ENCODE measurements around the gene FMNL2. TPM values are rescaled to one million over a fixed set of nuclear protein-coding genes. Genes with fewer than 3 reads are reported as not detected.

Gene FMNL2
- total RNA-seq, 1 donor from 2014 or later = 15.7 TPM

DNA sequence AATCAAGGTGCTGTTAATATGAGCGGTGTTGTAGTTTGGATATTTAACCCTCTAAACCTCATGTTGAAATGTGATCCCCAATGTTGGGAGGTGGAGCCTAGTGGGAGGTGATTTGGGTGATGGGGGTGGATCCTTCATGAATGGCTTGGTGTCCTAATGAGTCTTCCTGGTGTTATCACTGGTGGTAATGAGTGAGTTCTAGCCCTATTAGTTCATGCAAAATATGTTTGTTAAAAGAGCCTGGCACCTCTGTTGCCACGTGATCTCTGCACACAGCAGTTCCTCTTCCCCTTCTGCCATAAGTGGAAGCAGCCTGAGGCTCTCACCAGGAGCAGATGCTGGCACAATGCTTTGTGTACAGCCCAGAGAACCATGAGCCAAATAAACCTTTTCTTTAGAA, 158.4 kb downstream of the FMNL2 start:
- H3K36me3 ChIP-seq (ENCODE audit: control insufficient read depth in 3 of 3, insufficient read depth in 3 of 3, low read length in 3 of 3) = no peaks in the 10 kb centered on the region
- no peak overlapping the region for H3K9ac ChIP-seq (ENCODE audit: low read depth in 1 of 3, low read length in 3 of 3)
- no peaks in the 10 kb centered on the region for H3K9me3 ChIP-seq (ENCODE audit: control insufficient read depth in 3 of 3, low read length in 3 of 3)
- peak overlapping the region; percentile 5 for H3K27ac ChIP-seq (ENCODE audit: low read depth, low read length)
- peaks cover 26 to 33% (median 31%) of the 10 kb centered on the region in 3 donors for H3K4me1 ChIP-seq (ENCODE audit: control insufficient read depth in 3 of 3, insufficient read depth in 3 of 3, low read length in 3 of 3)
- no peaks in the 10 kb centered on the region for H3K27me3 ChIP-seq (ENCODE audit: control insufficient read depth in 3 of 3, insufficient read depth in 3 of 3, low read length in 3 of 3)
- H3K4me3 ChIP-seq (ENCODE audit: low read length in 3 of 3) = no peak overlapping the region

DNA sequence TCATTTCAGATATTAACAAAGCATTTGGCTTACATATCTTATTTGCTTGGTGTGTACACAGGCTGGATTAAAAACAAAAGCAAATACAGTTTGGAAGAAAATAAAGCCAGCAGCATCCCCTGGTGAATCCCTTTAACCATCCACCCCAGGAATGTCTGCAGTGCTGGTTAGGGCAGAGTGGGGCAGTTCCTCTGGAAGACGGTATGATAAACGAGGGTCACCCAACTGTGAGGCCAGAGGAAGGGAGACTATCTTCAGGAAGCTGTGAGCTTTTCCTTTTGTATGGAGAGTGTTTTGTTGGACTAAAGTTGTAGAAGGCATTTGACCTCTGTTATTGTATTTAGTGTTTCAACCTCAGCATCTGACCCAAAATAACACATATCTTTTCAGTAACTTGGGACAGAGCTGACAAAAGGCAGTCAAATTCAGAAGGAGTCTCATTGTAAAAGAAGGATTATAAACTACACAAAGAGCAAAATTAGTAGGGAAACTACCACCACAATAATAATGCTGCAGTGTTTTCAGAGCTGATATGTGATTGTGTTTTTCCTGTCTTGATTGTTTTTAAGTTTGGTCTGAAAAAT, 159.1 kb downstream of the FMNL2 start:
- Histone ChIP-seq H3K4me3 (ENCODE audit: low read length in 3 of 3) (no peak overlapping the region), H3K27me3 (ENCODE audit: control insufficient read depth in 3 of 3, insufficient read depth in 3 of 3, low read length in 3 of 3) (no peaks in the 10 kb centered on the region), H3K27ac (ENCODE audit: low read depth, low read length) (peak overlapping the region; percentile 5), H3K9me3 (ENCODE audit: control insufficient read depth in 3 of 3, low read length in 3 of 3) (no peaks in the 10 kb centered on the region), H3K4me1 (ENCODE audit: control insufficient read depth in 3 of 3, insufficient read depth in 3 of 3, low read length in 3 of 3) (peaks cover 30 to 33% (median 31%) of the 10 kb centered on the region in 3 donors), H3K36me3 (ENCODE audit: control insufficient read depth in 3 of 3, insufficient read depth in 3 of 3, low read length in 3 of 3) (no peaks in the 10 kb centered on the region), H3K9ac (ENCODE audit: low read depth in 1 of 3, low read length in 3 of 3) (peak overlapping the region in 1 of 3 donors; percentile 43)

DNA sequence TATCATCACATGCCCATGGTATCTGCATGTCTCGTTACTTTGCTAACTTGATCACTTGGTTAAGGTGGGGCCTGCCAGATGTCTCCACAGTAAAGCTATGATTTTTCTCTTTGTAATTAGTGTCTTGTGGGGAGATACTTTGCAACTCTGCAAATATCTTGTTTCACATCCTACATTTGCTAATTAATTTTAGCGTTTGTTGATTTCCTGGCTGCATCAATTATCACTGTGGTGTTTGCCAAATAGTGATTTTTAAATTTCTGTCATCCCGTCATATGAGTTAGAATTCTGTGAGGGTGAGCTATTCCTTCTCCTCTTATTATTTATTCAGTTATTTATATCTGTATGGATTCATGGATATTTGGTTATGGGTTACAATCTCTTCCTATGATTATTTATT, 161.4 kb downstream of the FMNL2 start:
- Histone ChIP-seq H3K27me3 (ENCODE audit: control insufficient read depth in 3 of 3, insufficient read depth in 3 of 3, low read length in 3 of 3) (no peaks in the 10 kb centered on the region), H3K27ac (ENCODE audit: low read depth, low read length) (no peak overlapping the region), H3K9me3 (ENCODE audit: control insufficient read depth in 3 of 3, low read length in 3 of 3) (no peaks in the 10 kb centered on the region), H3K36me3 (ENCODE audit: control insufficient read depth in 3 of 3, insufficient read depth in 3 of 3, low read length in 3 of 3) (no peaks in the 10 kb centered on the region), H3K9ac (ENCODE audit: low read depth in 1 of 3, low read length in 3 of 3) (no peak overlapping the region), H3K4me3 (ENCODE audit: low read length in 3 of 3) (no peak overlapping the region), H3K4me1 (ENCODE audit: control insufficient read depth in 3 of 3, insufficient read depth in 3 of 3, low read length in 3 of 3) (peaks cover 23 to 27% (median 26%) of the 10 kb centered on the region in 3 donors)

DNA sequence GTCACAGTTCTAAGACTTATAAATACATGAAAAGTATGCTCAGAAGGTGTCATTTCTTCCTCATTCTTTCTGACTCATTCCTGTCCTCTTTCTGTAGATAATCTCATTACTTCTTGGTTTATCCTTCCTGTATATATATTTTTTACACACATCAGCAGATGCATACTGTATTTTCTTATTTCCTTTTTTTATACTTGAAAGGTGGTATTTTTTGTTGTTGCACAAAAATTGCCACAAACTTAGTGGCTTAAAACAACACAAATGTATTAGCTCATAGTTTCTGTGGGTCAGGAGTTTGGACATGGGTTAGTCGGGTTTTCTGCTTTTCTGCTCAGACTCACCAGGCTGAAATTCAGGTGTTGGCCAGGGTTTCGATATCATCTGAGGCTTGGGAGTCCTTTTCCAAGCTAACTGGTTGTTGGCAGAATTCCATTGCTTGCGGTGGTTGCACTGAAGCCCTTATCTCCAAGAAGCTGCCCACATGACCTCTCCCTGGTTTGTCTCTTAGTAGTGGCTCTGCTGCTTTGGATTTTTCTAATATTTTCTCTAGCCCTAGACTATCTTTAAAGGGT, 162.6 kb downstream of the FMNL2 start:
- H3K9ac ChIP-seq (ENCODE audit: low read depth in 1 of 3, low read length in 3 of 3) = peak overlapping the region in 1 of 3 donors; percentile 34
- H3K27ac ChIP-seq (ENCODE audit: low read depth, low read length) = peak overlapping the region; percentile 52
- peaks cover 22 to 26% (median 25%) of the 10 kb centered on the region in 3 donors for H3K4me1 ChIP-seq (ENCODE audit: control insufficient read depth in 3 of 3, insufficient read depth in 3 of 3, low read length in 3 of 3)
- peak overlapping the region in 2 of 3 donors; percentile 16 to 31 for H3K4me3 ChIP-seq (ENCODE audit: low read length in 3 of 3)
- no peaks in the 10 kb centered on the region for H3K36me3 ChIP-seq (ENCODE audit: control insufficient read depth in 3 of 3, insufficient read depth in 3 of 3, low read length in 3 of 3)
- no peaks in the 10 kb centered on the region for H3K9me3 ChIP-seq (ENCODE audit: control insufficient read depth in 3 of 3, low read length in 3 of 3)
- H3K27me3 ChIP-seq (ENCODE audit: control insufficient read depth in 3 of 3, insufficient read depth in 3 of 3, low read length in 3 of 3) = no peaks in the 10 kb centered on the region

DNA sequence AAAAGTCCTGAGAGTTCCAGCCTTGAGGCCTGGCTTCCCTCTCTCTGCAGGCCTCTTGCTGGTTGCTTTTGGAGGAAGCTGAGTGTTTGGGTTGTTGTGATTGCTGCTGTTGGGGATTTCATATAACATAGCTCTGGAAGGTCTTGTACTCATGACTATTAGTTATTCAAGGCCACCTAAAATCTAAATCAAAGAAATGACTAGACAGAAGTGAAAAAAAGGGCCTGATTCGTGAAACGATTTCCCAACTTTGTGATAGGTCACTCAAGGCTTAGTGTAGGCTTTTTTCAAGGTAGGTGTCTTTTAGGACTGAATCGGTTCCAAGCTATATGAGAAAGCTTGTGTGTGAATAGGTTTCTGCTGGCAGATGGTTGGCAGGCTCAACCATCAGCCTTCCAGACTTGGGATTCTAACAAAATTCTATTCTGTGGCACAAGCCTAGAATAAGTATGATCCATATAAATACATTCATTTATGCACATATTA, 164.4 kb downstream of the FMNL2 start:
- no peaks in the 10 kb centered on the region for H3K27me3 ChIP-seq (ENCODE audit: control insufficient read depth in 3 of 3, insufficient read depth in 3 of 3, low read length in 3 of 3)
- H3K9me3 ChIP-seq (ENCODE audit: control insufficient read depth in 3 of 3, low read length in 3 of 3) = peaks cover 0 to 2% (median 0%) of the 10 kb centered on the region in 3 donors
- no peak overlapping the region for H3K4me3 ChIP-seq (ENCODE audit: low read length in 3 of 3)
- no peak overlapping the region for H3K9ac ChIP-seq (ENCODE audit: low read depth in 1 of 3, low read length in 3 of 3)
- H3K4me1 ChIP-seq (ENCODE audit: control insufficient read depth in 3 of 3, insufficient read depth in 3 of 3, low read length in 3 of 3) = peaks cover 14 to 17% (median 16%) of the 10 kb centered on the region in 3 donors
- no peaks in the 10 kb centered on the region for H3K36me3 ChIP-seq (ENCODE audit: control insufficient read depth in 3 of 3, insufficient read depth in 3 of 3, low read length in 3 of 3)
- H3K27ac ChIP-seq (ENCODE audit: low read depth, low read length) = peak overlapping the region; percentile 74

DNA sequence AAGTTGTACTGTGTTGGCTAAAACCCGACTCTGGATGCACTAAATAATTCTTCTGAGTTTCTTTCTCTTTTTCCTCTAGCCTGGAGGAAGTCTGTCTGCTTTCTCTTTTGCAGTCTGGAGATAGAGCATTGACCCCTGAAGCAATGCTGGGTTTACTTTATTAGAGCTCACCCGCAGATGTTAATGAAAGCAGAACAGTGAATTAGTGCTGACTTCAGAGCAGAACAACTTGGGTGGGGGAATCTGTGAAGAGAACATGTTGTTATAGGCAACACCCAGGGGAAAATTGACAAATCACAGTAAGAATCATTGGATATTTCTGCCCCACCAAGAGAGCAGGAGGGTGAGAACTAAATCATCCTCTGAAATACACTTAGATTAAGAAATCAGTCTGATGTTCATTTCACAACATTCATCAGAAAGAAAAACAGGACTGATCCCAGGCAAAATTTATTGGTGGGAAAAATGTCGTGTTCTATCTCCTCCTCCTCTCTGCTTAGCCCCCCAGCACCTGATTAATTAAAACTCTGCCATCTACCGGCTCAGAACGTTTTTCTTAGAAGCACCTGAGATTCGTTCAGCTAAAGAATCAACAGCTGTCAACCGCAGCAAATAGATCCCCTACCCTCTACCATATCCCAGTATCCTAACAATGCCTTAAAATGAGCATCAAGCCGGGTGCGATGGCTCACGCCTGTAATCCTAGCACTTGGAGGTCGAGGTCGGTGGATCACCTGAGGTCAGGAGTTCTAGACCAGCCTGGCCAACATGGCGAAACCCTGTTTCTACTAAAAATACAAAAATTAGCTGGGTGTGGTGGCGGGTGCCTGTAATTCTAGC, 165.1 kb downstream of the FMNL2 start:
- Histone ChIP-seq H3K4me3 (ENCODE audit: low read length in 3 of 3) (no peak overlapping the region), H3K4me1 (ENCODE audit: control insufficient read depth in 3 of 3, insufficient read depth in 3 of 3, low read length in 3 of 3) (peaks cover 14 to 18% (median 16%) of the 10 kb centered on the region in 3 donors), H3K9me3 (ENCODE audit: control insufficient read depth in 3 of 3, low read length in 3 of 3) (peaks cover 0 to 2% (median 0%) of the 10 kb centered on the region in 3 donors), H3K36me3 (ENCODE audit: control insufficient read depth in 3 of 3, insufficient read depth in 3 of 3, low read length in 3 of 3) (no peaks in the 10 kb centered on the region), H3K27me3 (ENCODE audit: control insufficient read depth in 3 of 3, insufficient read depth in 3 of 3, low read length in 3 of 3) (no peaks in the 10 kb centered on the region), H3K9ac (ENCODE audit: low read depth in 1 of 3, low read length in 3 of 3) (no peak overlapping the region), H3K27ac (ENCODE audit: low read depth, low read length) (peak overlapping the region; percentile 74)

DNA sequence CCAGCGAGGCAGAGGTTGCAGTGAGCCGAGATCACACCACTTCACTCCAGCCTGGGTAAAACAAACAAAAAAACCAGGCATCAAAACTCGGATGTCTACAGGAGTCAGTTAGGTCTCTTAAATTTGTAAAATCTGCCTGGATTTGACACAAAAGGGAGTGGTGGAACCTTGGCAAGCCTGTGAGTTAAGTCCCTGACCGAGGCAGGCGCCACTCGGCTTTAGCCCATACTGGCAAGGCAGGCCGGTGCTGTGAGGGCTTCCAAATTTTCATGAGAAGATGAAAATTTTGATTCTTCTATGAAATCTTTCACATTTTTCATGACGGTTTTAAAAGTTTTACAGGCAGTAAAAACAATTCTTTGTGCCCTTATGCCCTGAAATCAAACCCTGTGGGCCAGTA, 165.8 kb downstream of the FMNL2 start:
- H3K27me3 ChIP-seq (ENCODE audit: control insufficient read depth in 3 of 3, insufficient read depth in 3 of 3, low read length in 3 of 3) = no peaks in the 10 kb centered on the region
- peaks cover 0 to 2% (median 0%) of the 10 kb centered on the region in 3 donors for H3K9me3 ChIP-seq (ENCODE audit: control insufficient read depth in 3 of 3, low read length in 3 of 3)
- no peaks in the 10 kb centered on the region for H3K36me3 ChIP-seq (ENCODE audit: control insufficient read depth in 3 of 3, insufficient read depth in 3 of 3, low read length in 3 of 3)
- peak overlapping the region; percentile 74 for H3K27ac ChIP-seq (ENCODE audit: low read depth, low read length)
- no peak overlapping the region for H3K9ac ChIP-seq (ENCODE audit: low read depth in 1 of 3, low read length in 3 of 3)
- peaks cover 14 to 22% (median 18%) of the 10 kb centered on the region in 3 donors for H3K4me1 ChIP-seq (ENCODE audit: control insufficient read depth in 3 of 3, insufficient read depth in 3 of 3, low read length in 3 of 3)
- H3K4me3 ChIP-seq (ENCODE audit: low read length in 3 of 3) = no peak overlapping the region

DNA sequence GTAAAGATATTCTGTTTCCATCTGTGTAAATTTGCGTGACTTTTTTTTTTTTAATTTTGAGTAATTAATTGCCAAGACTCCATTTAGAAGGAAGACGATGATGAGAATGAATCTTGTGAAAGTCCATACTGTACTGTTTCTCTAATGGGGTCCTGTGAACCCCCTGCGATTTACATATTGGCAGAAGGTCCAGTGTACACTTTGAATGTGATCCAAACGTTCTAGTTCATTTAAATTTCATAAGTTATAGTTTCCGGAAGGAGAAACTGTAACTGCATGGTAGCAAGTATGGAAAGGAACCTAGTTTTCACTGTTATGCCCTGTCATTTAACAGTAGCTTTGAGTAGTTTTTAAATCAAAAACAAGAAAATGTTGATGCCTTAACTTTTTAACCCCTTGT, 166.7 kb downstream of the FMNL2 start:
- peaks cover 0 to 2% (median 0%) of the 10 kb centered on the region in 3 donors for H3K9me3 ChIP-seq (ENCODE audit: control insufficient read depth in 3 of 3, low read length in 3 of 3)
- H3K27me3 ChIP-seq (ENCODE audit: control insufficient read depth in 3 of 3, insufficient read depth in 3 of 3, low read length in 3 of 3) = no peaks in the 10 kb centered on the region
- peaks cover 14 to 22% (median 18%) of the 10 kb centered on the region in 3 donors for H3K4me1 ChIP-seq (ENCODE audit: control insufficient read depth in 3 of 3, insufficient read depth in 3 of 3, low read length in 3 of 3)
- H3K36me3 ChIP-seq (ENCODE audit: control insufficient read depth in 3 of 3, insufficient read depth in 3 of 3, low read length in 3 of 3) = no peaks in the 10 kb centered on the region
- H3K27ac ChIP-seq (ENCODE audit: low read depth, low read length) = no peak overlapping the region
- no peak overlapping the region for H3K4me3 ChIP-seq (ENCODE audit: low read length in 3 of 3)
- H3K9ac ChIP-seq (ENCODE audit: low read depth in 1 of 3, low read length in 3 of 3) = no peak overlapping the region

DNA sequence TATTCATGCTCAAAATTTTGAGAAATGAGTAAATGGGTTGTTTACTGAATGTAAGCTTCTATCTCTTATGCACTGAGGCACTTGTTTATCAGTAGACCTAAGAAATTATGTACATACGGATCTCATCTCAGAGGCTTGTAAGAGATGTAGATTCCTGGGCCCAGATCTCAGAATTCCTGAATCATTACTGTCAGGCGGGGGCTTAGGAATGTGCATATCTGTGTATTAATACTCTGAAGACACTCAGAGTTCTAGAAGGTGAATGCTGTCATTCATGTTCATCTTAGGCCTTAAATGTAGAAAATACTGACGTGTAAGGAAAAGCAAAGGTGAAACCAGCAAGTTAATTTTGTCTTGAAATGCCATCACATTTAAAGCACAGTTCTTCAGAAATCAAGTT, 169.6 kb downstream of the FMNL2 start:
- Histone ChIP-seq H3K27ac (ENCODE audit: low read depth, low read length) (peak overlapping the region; percentile 66), H3K9ac (ENCODE audit: low read depth in 1 of 3, low read length in 3 of 3) (no peak overlapping the region), H3K27me3 (ENCODE audit: control insufficient read depth in 3 of 3, insufficient read depth in 3 of 3, low read length in 3 of 3) (no peaks in the 10 kb centered on the region)

More for the DNA sequence above, 169.6 kb downstream of the FMNL2 start:
- H3K4me1 ChIP-seq (ENCODE audit: control insufficient read depth in 3 of 3, insufficient read depth in 3 of 3, low read length in 3 of 3) = peaks cover 4 to 10% (median 5%) of the 10 kb centered on the region in 3 donors
- H3K9me3 ChIP-seq (ENCODE audit: control insufficient read depth in 3 of 3, low read length in 3 of 3) = peaks cover 0 to 2% (median 0%) of the 10 kb centered on the region in 3 donors
- no peak overlapping the region for H3K4me3 ChIP-seq (ENCODE audit: low read length in 3 of 3)
- H3K36me3 ChIP-seq (ENCODE audit: control insufficient read depth in 3 of 3, insufficient read depth in 3 of 3, low read length in 3 of 3) = no peaks in the 10 kb centered on the region

All from skeletal muscle tissue (tissue), 4 donors.